Measurements from ENCODE around the gene FBXO34. TPM values are rescaled to one million over a fixed set of nuclear protein-coding genes. Genes with fewer than 3 reads are reported as not detected.
A peak's percentile ranks its signal among the peaks of the same experiment; 100 is the strongest.

Gene FBXO34
- total and polyA plus RNA-seq, 10 of the 15 experiments (the other 5 are each of a cell fraction or from before 2014, with no cell fraction given): 5.6 to 22.8 (median 17.6) TPM

DNA sequence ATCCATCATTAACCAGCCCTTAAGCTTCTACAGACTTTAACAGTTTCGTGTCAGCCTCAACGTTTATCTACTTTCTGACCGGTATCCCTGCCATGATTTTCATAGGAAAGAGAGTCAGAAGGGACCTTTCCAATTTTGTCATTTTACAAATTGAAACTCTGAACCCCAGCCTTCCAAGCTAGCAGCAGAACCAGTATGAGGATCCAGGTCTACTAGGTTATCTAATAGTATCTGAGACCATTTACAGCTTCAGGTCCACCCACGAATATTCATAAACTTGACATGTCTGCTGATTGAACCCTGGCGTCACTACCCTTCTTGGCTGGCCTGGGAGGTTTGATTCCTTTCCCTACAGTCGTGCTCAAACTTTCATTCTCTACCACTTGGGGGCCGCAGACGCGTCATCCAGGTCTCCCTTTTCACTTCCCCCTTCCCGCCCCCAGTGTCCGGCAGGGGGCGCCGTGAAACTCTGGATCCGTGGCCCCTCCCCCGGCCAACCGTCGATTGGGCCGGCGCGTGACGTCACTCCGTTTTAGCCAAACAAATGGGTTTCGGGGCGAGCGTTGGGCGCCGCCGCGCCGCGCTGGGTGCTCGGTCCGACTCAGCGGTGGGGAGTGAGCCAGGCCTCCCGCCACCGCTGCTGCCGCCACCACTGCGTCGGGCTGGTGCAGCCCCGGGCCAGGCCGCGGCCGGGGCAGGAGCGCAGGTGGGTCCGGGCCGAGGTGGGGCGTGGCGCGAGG lies at the start of gene FBXO34 (continued):
- TF ChIP-seq, protein P1, sequence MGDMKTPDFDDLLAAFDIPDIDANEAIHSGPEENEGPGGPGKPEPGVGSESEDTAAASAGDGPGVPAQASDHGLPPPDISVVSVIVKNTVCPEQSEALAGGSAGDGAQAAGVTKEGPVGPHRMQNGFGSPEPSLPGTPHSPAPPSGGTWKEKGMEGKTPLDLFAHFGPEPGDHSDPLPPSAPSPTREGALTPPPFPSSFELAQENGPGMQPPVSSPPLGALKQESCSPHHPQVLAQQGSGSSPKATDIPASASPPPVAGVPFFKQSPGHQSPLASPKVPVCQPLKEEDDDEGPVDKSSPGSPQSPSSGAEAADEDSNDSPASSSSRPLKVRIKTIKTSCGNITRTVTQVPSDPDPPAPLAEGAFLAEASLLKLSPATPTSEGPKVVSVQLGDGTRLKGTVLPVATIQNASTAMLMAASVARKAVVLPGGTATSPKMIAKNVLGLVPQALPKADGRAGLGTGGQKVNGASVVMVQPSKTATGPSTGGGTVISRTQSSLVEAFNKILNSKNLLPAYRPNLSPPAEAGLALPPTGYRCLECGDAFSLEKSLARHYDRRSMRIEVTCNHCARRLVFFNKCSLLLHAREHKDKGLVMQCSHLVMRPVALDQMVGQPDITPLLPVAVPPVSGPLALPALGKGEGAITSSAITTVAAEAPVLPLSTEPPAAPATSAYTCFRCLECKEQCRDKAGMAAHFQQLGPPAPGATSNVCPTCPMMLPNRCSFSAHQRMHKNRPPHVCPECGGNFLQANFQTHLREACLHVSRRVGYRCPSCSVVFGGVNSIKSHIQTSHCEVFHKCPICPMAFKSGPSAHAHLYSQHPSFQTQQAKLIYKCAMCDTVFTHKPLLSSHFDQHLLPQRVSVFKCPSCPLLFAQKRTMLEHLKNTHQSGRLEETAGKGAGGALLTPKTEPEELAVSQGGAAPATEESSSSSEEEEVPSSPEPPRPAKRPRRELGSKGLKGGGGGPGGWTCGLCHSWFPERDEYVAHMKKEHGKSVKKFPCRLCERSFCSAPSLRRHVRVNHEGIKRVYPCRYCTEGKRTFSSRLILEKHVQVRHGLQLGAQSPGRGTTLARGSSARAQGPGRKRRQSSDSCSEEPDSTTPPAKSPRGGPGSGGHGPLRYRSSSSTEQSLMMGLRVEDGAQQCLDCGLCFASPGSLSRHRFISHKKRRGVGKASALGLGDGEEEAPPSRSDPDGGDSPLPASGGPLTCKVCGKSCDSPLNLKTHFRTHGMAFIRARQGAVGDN (IDR thresholded peaks at IDR 0.05): peak; percentile 91
- no peak for TF ChIP-seq NFYB (IDR thresholded peaks at IDR 0.05; ENCODE audit: insufficient read depth, low read depth, low read length)
- peak; percentile 10; the same call in 1 of the 2 replicates for TF ChIP-seq JUNB (IDR thresholded peaks at IDR 0.05)
- TF ChIP-seq ZSCAN29 (IDR thresholded peaks at IDR 0.05): 0 out of 2 replicates have a peak, but pooled peaks have one; percentile 24
- TF ChIP-seq YY1 (IDR thresholded peaks at IDR 0.05; ENCODE audit: low read depth, low read length): peak; percentile 76
- TF ChIP-seq, protein P2, sequence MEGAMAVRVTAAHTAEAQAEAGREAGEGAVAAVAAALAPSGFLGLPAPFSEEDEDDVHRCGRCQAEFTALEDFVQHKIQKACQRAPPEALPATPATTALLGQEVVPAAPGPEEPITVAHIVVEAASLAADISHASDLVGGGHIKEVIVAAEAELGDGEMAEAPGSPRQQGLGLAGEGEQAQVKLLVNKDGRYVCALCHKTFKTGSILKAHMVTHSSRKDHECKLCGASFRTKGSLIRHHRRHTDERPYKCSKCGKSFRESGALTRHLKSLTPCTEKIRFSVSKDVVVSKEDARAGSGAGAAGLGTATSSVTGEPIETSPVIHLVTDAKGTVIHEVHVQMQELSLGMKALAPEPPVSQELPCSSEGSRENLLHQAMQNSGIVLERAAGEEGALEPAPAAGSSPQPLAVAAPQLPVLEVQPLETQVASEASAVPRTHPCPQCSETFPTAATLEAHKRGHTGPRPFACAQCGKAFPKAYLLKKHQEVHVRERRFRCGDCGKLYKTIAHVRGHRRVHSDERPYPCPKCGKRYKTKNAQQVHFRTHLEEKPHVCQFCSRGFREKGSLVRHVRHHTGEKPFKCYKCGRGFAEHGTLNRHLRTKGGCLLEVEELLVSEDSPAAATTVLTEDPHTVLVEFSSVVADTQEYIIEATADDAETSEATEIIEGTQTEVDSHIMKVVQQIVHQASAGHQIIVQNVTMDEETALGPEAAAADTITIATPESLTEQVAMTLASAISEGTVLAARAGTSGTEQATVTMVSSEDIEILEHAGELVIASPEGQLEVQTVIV (IDR thresholded peaks at IDR 0.05; ENCODE audit: borderline replicate concordance, partially characterized antibody): no peak
- no peak for TF ChIP-seq MTA3 (IDR thresholded peaks at IDR 0.05; ENCODE audit: borderline replicate concordance, low read length)
- TF ChIP-seq, protein P3, sequence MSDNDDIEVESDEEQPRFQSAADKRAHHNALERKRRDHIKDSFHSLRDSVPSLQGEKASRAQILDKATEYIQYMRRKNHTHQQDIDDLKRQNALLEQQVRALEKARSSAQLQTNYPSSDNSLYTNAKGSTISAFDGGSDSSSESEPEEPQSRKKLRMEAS (IDR thresholded peaks at IDR 0.05; ENCODE audit: low read depth, low read length): peak; percentile 42; the same call in 1 of the 2 replicates
- 0 out of 2 replicates have a peak, but pooled peaks have one; percentile 32 for TF ChIP-seq NFXL1 (IDR thresholded peaks at IDR 0.05; ENCODE audit: borderline replicate concordance)
- TF ChIP-seq CBX5 (IDR thresholded peaks at IDR 0.05; ENCODE audit: low read depth): peak; percentile 59; the same call in 1 of the 2 replicates
- TF ChIP-seq, protein P4, sequence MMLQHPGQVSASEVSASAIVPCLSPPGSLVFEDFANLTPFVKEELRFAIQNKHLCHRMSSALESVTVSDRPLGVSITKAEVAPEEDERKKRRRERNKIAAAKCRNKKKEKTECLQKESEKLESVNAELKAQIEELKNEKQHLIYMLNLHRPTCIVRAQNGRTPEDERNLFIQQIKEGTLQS (IDR thresholded peaks at IDR 0.05; ENCODE audit: borderline replicate concordance, extremely low read depth, low read depth, low read length): peak; percentile 37; the same call in 1 of the 2 replicates
- TF ChIP-seq ZZZ3 (IDR thresholded peaks at IDR 0.05; ENCODE audit: control insufficient read depth, insufficient read length, low read depth): no peak
- TF ChIP-seq ZNF217 (IDR thresholded peaks at IDR 0.05): no peak
- 0 out of 2 replicates have a peak, but pooled peaks have one; percentile 45 for TF ChIP-seq HDGF (IDR thresholded peaks at IDR 0.05)
- no peak for TF ChIP-seq WRNIP1 (IDR thresholded peaks at IDR 0.05; ENCODE audit: borderline replicate concordance, low read depth, low read length)
- TF ChIP-seq, protein P5, sequence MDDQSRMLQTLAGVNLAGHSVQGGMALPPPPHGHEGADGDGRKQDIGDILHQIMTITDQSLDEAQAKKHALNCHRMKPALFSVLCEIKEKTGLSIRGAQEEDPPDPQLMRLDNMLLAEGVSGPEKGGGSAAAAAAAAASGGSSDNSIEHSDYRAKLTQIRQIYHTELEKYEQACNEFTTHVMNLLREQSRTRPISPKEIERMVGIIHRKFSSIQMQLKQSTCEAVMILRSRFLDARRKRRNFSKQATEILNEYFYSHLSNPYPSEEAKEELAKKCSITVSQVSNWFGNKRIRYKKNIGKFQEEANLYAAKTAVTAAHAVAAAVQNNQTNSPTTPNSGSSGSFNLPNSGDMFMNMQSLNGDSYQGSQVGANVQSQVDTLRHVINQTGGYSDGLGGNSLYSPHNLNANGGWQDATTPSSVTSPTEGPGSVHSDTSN (IDR thresholded peaks at IDR 0.05; ENCODE audit: insufficient replicate concordance, low read depth, low read length): peak; percentile 25
- TF ChIP-seq MTA2 (IDR thresholded peaks at IDR 0.05; ENCODE audit: low read depth): peak; percentile 77
- peak; percentile 50; the same call in 1 of the 2 replicates for TF ChIP-seq BRCA1 (IDR thresholded peaks at IDR 0.05; ENCODE audit: low read depth, low read length)
- TF ChIP-seq, protein P6, sequence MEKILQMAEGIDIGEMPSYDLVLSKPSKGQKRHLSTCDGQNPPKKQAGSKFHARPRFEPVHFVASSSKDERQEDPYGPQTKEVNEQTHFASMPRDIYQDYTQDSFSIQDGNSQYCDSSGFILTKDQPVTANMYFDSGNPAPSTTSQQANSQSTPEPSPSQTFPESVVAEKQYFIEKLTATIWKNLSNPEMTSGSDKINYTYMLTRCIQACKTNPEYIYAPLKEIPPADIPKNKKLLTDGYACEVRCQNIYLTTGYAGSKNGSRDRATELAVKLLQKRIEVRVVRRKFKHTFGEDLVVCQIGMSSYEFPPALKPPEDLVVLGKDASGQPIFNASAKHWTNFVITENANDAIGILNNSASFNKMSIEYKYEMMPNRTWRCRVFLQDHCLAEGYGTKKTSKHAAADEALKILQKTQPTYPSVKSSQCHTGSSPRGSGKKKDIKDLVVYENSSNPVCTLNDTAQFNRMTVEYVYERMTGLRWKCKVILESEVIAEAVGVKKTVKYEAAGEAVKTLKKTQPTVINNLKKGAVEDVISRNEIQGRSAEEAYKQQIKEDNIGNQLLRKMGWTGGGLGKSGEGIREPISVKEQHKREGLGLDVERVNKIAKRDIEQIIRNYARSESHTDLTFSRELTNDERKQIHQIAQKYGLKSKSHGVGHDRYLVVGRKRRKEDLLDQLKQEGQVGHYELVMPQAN (conservative IDR thresholded peaks at IDR 0.05): peak; percentile 65

Data from GM12878 (cell line).